MM.1S (cell line): ENCODE measurements around the gene ANKRD13B.

ENCODE experiments used
- CTCF ChIP-seq: fragments of 300-600 bp; sonication (generic); IDR thresholded peaks from 2 replicates; pipeline ENCODE4 v1.5.1; 2016; ENCODE audit warnings: antibody characterized with exemption, low read length, mixed read lengths
- EZH2 ChIP-seq: fragments of 300-600 bp; sonication (generic); optimal IDR thresholded peaks from 2 replicates; pipeline ENCODE3; 2017; ENCODE audit warnings: low read depth, mild to moderate bottlenecking, antibody characterized with exemption, low read length, mixed read lengths
- EZH2phosphoT487 ChIP-seq: fragments of 300-600 bp; sonication (generic); IDR thresholded peaks from 2 replicates; pipeline ENCODE4 v1.6.1; 2018; ENCODE audit warnings: antibody characterized with exemption, low read length

GRCh38 chr17:29655323-29655722, 62.4 kb downstream of the ANKRD13B start:
- TF ChIP-seq CTCF: no peak
- no peak for TF ChIP-seq EZH2phosphoT487
- no peak for TF ChIP-seq EZH2
